A673 (cell line): ENCODE data around the gene ZBED1. TPM values are rescaled to one million over a fixed set of nuclear protein-coding genes. Genes with fewer than 3 reads are reported as not detected.

Experiments used
- BruUV-seq: library from RNA; stranded (reverse); fragments of 400-500 nt; replicated peaks from 2 replicates; lab custom pipeline; 2021; lab: Mats Ljungman, UMichigan
- CTCF ChIA-PET: fragments of 300-600 bp; sonication (Branson Sonifier 250); formaldehyde crosslinking; loops from one replicate; lab custom pipeline; 2022; ENCODE audit warnings: antibody characterized with exemption; lab: Charles Lee
- POLR2A ChIA-PET: fragments of 300-600 bp; sonication (Branson Sonifier 250); formaldehyde crosslinking; loops from one replicate; lab custom pipeline; 2022; ENCODE audit warnings: antibody characterized with exemption; ENCODE audit not compliant: low non-redundant PET; lab: Charles Lee
- DNase-seq: peaks from one replicate; pipeline ENCODE4 v3.0.0-alpha.2; 2015; ENCODE audit warnings: low spot score
- H3K27ac ChIP-seq: fragments of 200-600 bp; sonication (generic); 2 replicates; pipeline ENCODE4 v1.5.1; 2016; ENCODE audit warnings: mixed run types, low read depth, mild to moderate bottlenecking, mixed read lengths, antibody characterized with exemption, low read length; ENCODE audit not compliant: poor library complexity, severe bottlenecking
- H3K27me3 ChIP-seq: fragments of 200-600 bp; sonication (generic); replicated peaks from 2 replicates; pipeline ENCODE4 v1.6.1; 2017; ENCODE audit warnings: mixed run types, low read depth, mild to moderate bottlenecking, mixed read lengths, antibody characterized with exemption, low read length; ENCODE audit not compliant: insufficient read depth, poor library complexity
- H3K36me3 ChIP-seq: fragments of 200-600 bp; sonication (generic); 2 replicates; pipeline ENCODE4 v1.6.1; 2016; ENCODE audit warnings: mixed run types, mild to moderate bottlenecking, mixed read lengths, antibody characterized with exemption, low read length; ENCODE audit not compliant: insufficient read depth, poor library complexity, severe bottlenecking
- H3K4me1 ChIP-seq: fragments of 200-600 bp; sonication (generic); 2 replicates; pipeline ENCODE4 v1.6.1; 2017; ENCODE audit warnings: mixed run types, mild to moderate bottlenecking, mixed read lengths, antibody characterized with exemption, low read length; ENCODE audit not compliant: insufficient read depth, poor library complexity, severe bottlenecking
- H3K4me3 ChIP-seq: fragments of 200-600 bp; sonication (generic); 2 replicates; pipeline ENCODE4 v1.5.1; 2016; ENCODE audit warnings: low read depth, mixed run types, mild to moderate bottlenecking, mixed read lengths, low read length; ENCODE audit not compliant: poor library complexity, severe bottlenecking
- H3K9me3 ChIP-seq: fragments of 200-600 bp; sonication (generic); 2 replicates; pipeline ENCODE4 v1.6.1; 2016; ENCODE audit warnings: mixed run types, low read depth, mild to moderate bottlenecking, mixed read lengths, antibody characterized with exemption, low read length; ENCODE audit not compliant: poor library complexity, severe bottlenecking
- CTCF ChIP-seq: fragments of 300-800, 200-600 bp; sonication (generic); conservative IDR thresholded peaks from 2 replicates; pipeline ENCODE4 v1.5.1; 2017; ENCODE audit warnings: low read depth, mild to moderate bottlenecking, antibody characterized with exemption, low read length, moderate library complexity, mixed read lengths
- EZH2 ChIP-seq: fragments of 200-600 bp; sonication (generic); IDR thresholded peaks from 2 replicates; pipeline ENCODE4 v1.6.1; 2017; ENCODE audit warnings: borderline replicate concordance, low read depth, mild to moderate bottlenecking, mixed read lengths, antibody characterized with exemption, low read length; ENCODE audit not compliant: poor library complexity, severe bottlenecking
- intact Hi-C: fragments of 100-400 bp; cut with micrococcal nuclease; formaldehyde crosslinking; loops from one replicate; pipeline ENCODE4 v1.10.0; 2022; ENCODE audit not compliant: unreplicated experiment
- total RNA-seq: library from RNA; stranded (reverse); gene quantifications from 2 replicates; pipeline ENCODE4 v1.2.3, GENCODE V29; 2021

ZBED1 gene
- total RNA-seq, 1 experiment from 2014 or later: 37.6 TPM

DNA sequence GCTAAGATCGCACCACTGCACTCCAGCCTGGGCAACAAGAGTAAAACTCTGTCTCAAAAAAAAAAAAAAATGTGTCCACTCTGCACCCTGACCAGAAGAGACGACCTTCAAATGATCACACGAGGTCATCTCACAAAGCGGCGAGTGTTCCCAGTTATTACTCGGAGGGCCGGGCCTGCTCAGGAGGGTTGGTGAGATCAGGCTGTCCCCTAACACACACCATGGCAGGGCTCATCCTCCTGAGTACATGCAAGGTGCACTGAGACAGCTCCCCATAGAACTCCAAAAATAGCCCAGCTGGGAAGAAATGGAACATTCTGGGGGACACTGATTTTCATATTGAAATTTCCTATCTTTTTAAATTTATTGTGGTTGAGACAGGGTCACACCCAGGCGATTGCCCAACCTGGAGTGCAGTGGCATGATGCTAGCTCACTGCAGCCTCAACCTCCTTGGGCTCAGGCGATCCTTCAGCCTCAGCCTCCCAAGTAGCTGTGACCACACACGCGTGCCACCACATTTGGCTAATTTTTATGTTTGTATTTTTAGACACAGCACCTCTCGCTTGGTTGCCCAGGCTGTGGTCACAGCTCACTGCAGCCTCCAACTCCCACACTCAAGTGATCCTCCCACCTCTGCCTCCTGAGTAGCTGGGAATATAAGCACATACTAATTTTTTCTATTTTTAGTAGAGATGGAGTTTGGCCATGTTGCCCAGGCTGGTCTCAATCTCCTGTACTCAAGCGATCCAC lies 51.5 kb downstream of the ZBED1 start:
- Histone ChIP-seq H3K9me3 (no peaks in the 10 kb centered on the region), H3K27me3 (no peaks in the 10 kb centered on the region), H3K36me3 (no peaks in the 10 kb centered on the region), H3K27ac (no peak overlapping the region), H3K4me1 (no peaks in the 10 kb centered on the region), H3K4me3 (no peak overlapping the region)
- BruUV-seq: no TSS peak
- ChIA-PET POLR2A (no interaction called here), CTCF (no interaction called here)
- TF ChIP-seq CTCF (no peak), EZH2 (no peak)
- DNase-seq: no peak
- intact Hi-C loops: no loop called here

GRCh38 chrX:2447484-2447883 lies 53.3 kb downstream of the ZBED1 start:
- intact Hi-C loops: no loop called here
- POLR2A ChIA-PET: no interaction called here

GRCh38 chrX:2446815-2447214 lies 54.0 kb downstream of the ZBED1 start:
- no peak for DNase-seq
- CTCF ChIA-PET: no interaction called here
- intact Hi-C loops: no loop called here
- TF ChIP-seq EZH2 (no peak), CTCF (no peak)
- POLR2A ChIA-PET: no interaction called here
- Histone ChIP-seq H3K27ac (no peak overlapping the region), H3K36me3 (no peaks in the 10 kb centered on the region), H3K27me3 (no peaks in the 10 kb centered on the region), H3K9me3 (no peaks in the 10 kb centered on the region), H3K4me3 (no peak overlapping the region), H3K4me1 (no peaks in the 10 kb centered on the region)
- no TSS peak for BruUV-seq

More at GRCh38 chrX:2447484-2447883, 53.3 kb downstream of the ZBED1 start:
- DNase-seq: no peak
- Histone ChIP-seq H3K27ac (no peak overlapping the region), H3K9me3 (no peaks in the 10 kb centered on the region), H3K4me1 (no peaks in the 10 kb centered on the region), H3K36me3 (no peaks in the 10 kb centered on the region), H3K27me3 (no peaks in the 10 kb centered on the region), H3K4me3 (no peak overlapping the region)
- TF ChIP-seq EZH2 (no peak), CTCF (no peak)
- no TSS peak for BruUV-seq
- CTCF ChIA-PET: no interaction called here
